Breast epithelium (tissue), 4 donors: ENCODE data around the gene MANBA. TPM values are rescaled to one million over a fixed set of nuclear protein-coding genes. Genes with fewer than 3 reads are reported as not detected.

Experiments used
- DNase-seq, 2 donors: peaks; one replicate each; pipeline ENCODE4 v3.0.0-alpha.2; 2019; ENCODE audit warnings: low spot score in 2 of 2
- H3K27ac ChIP-seq, 2 donors: fragments of 200-600 bp; sonication (generic) in 1 of 2; one replicate each; pipeline ENCODE4 v1.5.1; 2016 to 2019; ENCODE audit warnings: mild to moderate bottlenecking in 1 of 2
- H3K27me3 ChIP-seq, 2 donors: fragments of 200-600 bp; sonication (generic) in 1 of 2; one replicate each; pipeline versions ENCODE4 v1.5.1 to v1.6.0; 2017 to 2019; ENCODE audit warnings: control low read depth in 1 of 2, mild to moderate bottlenecking in 1 of 2
- H3K36me3 ChIP-seq: fragments of 200-600 bp; one replicate; pipeline ENCODE4 v1.5.1; 2019
- H3K4me1 ChIP-seq, 2 donors: fragments of 200-600 bp; sonication (generic); one replicate each; pipeline ENCODE4 v1.5.1; 2016 to 2019; ENCODE audit warnings: control low read depth in 1 of 2
- H3K4me3 ChIP-seq, 3 donors: fragments of 200-600 bp; sonication (generic); 1 replicate in 2 of 3; 2 replicates in 1 of 3; pipeline ENCODE4 v1.5.1; 2016 to 2019; ENCODE audit warnings: mild to moderate bottlenecking in 3 of 3, moderate library complexity in 2 of 3
- H3K9me3 ChIP-seq, 2 donors: fragments of 200-600 bp; sonication (generic) in 1 of 2; one replicate each; pipeline ENCODE4 v1.5.1; 2016 to 2019; ENCODE audit warnings: control low read depth in 1 of 2
- CTCF ChIP-seq, 3 donors: fragments of 450-650 bp; IDR thresholded peaks; one replicate each; pipeline ENCODE4 v1.5.1; 2016 to 2017; ENCODE audit warnings: antibody characterized with exemption in 3 of 3, mild to moderate bottlenecking in 3 of 3, moderate library complexity in 3 of 3
- POLR2A ChIP-seq: fragments of 450-650 bp; IDR thresholded peaks from one replicate; pipeline ENCODE4 v1.6.1; 2016; ENCODE audit warnings: antibody characterized with exemption, mild to moderate bottlenecking, moderate library complexity
- POLR2AphosphoS5 ChIP-seq, 3 donors: sonication (generic); formaldehyde crosslinking; IDR thresholded peaks; one replicate each; pipeline ENCODE4 v1.6.1; 2017; ENCODE audit warnings: antibody characterized with exemption in 3 of 3
- intact Hi-C: fragments of 100-400 bp; cut with DNase I; formaldehyde crosslinking; loops from one replicate; pipeline ENCODE4 v1.15.1; 2023; ENCODE audit warnings: low total_unique reads
- total RNA-seq, 3 donors: library from RNA; depleted of rRNA; stranded (reverse); fragments of >200 nt; gene quantifications; one replicate each; pipeline ENCODE4 v1.1.0, GENCODE V29; 2016

The MANBA gene
- total RNA-seq, 3 donors from 2014 or later, result 47.8 to 56.2 (median 49.8) TPM

GRCh38 chr4:102614801-102615200, 146.0 kb downstream of the MANBA start:
- Histone ChIP-seq H3K36me3 (no peaks in the 10 kb centered on the region), H3K4me1 (no peaks in the 10 kb centered on the region), H3K27me3 (no peaks in the 10 kb centered on the region), H3K4me3 (no peak overlapping the region), H3K9me3 (no peaks in the 10 kb centered on the region), H3K27ac (peak overlapping the region; percentile 5 to 41)
- intact Hi-C loops, result no loop called here
- TF ChIP-seq POLR2AphosphoS5 (IDR thresholded peaks at IDR 0.05) (no peak), CTCF (IDR thresholded peaks at IDR 0.05) (no peak), POLR2A (no peak)
- DNase-seq, result no peak

- TF ChIP-seq POLR2A (no peak), POLR2AphosphoS5 (IDR thresholded peaks at IDR 0.05) (no peak), CTCF (IDR thresholded peaks at IDR 0.05) (no peak)
- Histone ChIP-seq H3K4me1 (no peaks in the 10 kb centered on the region), H3K27ac (peak overlapping the region; percentile 63 to 67), H3K9me3 (no peaks in the 10 kb centered on the region), H3K27me3 (no peaks in the 10 kb centered on the region), H3K36me3 (no peaks in the 10 kb centered on the region), H3K4me3 (no peak overlapping the region)
- intact Hi-C loops, result no loop called here
- no peak for DNase-seq
Measured at GRCh38 chr4:102612824-102613366, 147.9 kb downstream of the MANBA start.

GRCh38 chr4:102612210-102612609, 148.6 kb downstream of the MANBA start:
- TF ChIP-seq CTCF (IDR thresholded peaks at IDR 0.05), result no peak
- no peak for TF ChIP-seq POLR2AphosphoS5 (IDR thresholded peaks at IDR 0.05)
- TF ChIP-seq POLR2A, result no peak
- Histone ChIP-seq H3K36me3 (no peaks in the 10 kb centered on the region), H3K27ac (peak overlapping the region; percentile 63 to 67), H3K4me3 (no peak overlapping the region), H3K4me1 (no peaks in the 10 kb centered on the region), H3K27me3 (no peaks in the 10 kb centered on the region), H3K9me3 (no peaks in the 10 kb centered on the region)
- DNase-seq, result no peak
- intact Hi-C loops, result no loop called here

- intact Hi-C loops, result no loop called here
- Histone ChIP-seq H3K27me3 (no peaks in the 10 kb centered on the region), H3K9me3 (no peaks in the 10 kb centered on the region), H3K27ac (no peak overlapping the region), H3K4me3 (no peak overlapping the region), H3K36me3 (no peaks in the 10 kb centered on the region), H3K4me1 (no peaks in the 10 kb centered on the region)
- TF ChIP-seq POLR2A, result no peak
- TF ChIP-seq POLR2AphosphoS5 (IDR thresholded peaks at IDR 0.05), result no peak
- no peak for TF ChIP-seq CTCF (IDR thresholded peaks at IDR 0.05)
- DNase-seq, result no peak
Measured at GRCh38 chr4:102610476-102610875, 150.3 kb downstream of the MANBA start.

- intact Hi-C loops, result no loop called here
- Histone ChIP-seq H3K4me3 (no peak overlapping the region), H3K36me3 (no peaks in the 10 kb centered on the region), H3K27me3 (no peaks in the 10 kb centered on the region), H3K9me3 (no peaks in the 10 kb centered on the region), H3K4me1 (no peaks in the 10 kb centered on the region), H3K27ac (no peak overlapping the region)
- DNase-seq, result no peak
- no peak for TF ChIP-seq POLR2AphosphoS5 (IDR thresholded peaks at IDR 0.05)
- TF ChIP-seq CTCF (IDR thresholded peaks at IDR 0.05), result no peak
- TF ChIP-seq POLR2A, result no peak
Measured at GRCh38 chr4:102610007-102610406, 150.8 kb downstream of the MANBA start.
